Body of pancreas (tissue), 4 donors: ENCODE measurements around the gene STAT1.

ENCODE experiments used
- CTCF ChIP-seq, 7 experiments: fragments of 450-650 bp in 4 of 7; fragments of 200-600 bp in 3 of 7; sonication (generic) in 3 of 7; IDR thresholded peaks; one replicate each; pipeline ENCODE4 v1.5.1; 2016 to 2019; ENCODE audit warnings: antibody characterized with exemption in 7 of 7
- POLR2A ChIP-seq, 3 donors: fragments of 450-650 bp; IDR thresholded peaks; one replicate each; pipeline ENCODE4 v1.6.1; 2016; ENCODE audit warnings: antibody characterized with exemption in 3 of 3, mild to moderate bottlenecking in 2 of 3

- TF ChIP-seq CTCF (IDR thresholded peaks at IDR 0.05) (no peak), POLR2A (IDR thresholded peaks at IDR 0.05) (no peak)
Observed at GRCh38 chr2:190996947-190997346, 17.0 kb downstream of the STAT1 start.
